ENCODE data around the gene DRD4. TPM values are rescaled to one million over a fixed set of nuclear protein-coding genes. Genes with fewer than 3 reads are reported as not detected.

The DRD4 gene
- polyA plus RNA-seq, 3 donors = 2.0 to 7.5 (median 4.0) TPM

- no peak for DNase-seq (ENCODE audit: extremely low read depth in 1 of 11, low read depth in 9 of 11, low spot score in 4 of 11)
These were observed 19.0 kb upstream of the DRD4 start for GRCh38 chr11:617912-618682.

GRCh38 chr11:618856-619627, 18.0 kb upstream of the DRD4 start:
- DNase-seq (ENCODE audit: extremely low read depth in 1 of 11, low read depth in 9 of 11, low spot score in 4 of 11) = no peak

- DNase-seq (ENCODE audit: extremely low read depth in 1 of 11, low read depth in 9 of 11, low spot score in 4 of 11) = no peak
These were observed 17.4 kb upstream of the DRD4 start for GRCh38 chr11:619628-620050.

DNA sequence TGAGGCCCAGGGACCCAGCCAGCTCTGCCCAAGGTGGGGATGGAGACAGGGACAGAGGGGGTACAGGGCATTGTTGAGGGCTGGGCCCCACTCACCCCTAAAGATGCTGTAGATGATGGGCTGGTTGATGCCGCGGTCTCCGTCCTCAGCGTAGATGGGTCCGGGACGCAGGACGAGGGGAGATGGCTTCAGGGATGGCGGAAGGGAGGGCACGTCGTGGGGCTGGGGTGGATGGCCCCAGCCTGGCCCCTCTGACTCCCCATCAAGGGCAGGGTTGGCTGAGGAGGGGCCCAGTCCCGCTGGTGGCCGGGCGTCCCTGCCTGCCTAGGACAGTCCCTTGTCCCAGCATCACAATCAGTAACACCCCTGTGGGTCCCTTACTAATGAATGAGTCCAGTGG, 16.9 kb upstream of the DRD4 start:
- DNase-seq (ENCODE audit: extremely low read depth in 1 of 11, low read depth in 9 of 11, low spot score in 4 of 11) = no peak

DNA sequence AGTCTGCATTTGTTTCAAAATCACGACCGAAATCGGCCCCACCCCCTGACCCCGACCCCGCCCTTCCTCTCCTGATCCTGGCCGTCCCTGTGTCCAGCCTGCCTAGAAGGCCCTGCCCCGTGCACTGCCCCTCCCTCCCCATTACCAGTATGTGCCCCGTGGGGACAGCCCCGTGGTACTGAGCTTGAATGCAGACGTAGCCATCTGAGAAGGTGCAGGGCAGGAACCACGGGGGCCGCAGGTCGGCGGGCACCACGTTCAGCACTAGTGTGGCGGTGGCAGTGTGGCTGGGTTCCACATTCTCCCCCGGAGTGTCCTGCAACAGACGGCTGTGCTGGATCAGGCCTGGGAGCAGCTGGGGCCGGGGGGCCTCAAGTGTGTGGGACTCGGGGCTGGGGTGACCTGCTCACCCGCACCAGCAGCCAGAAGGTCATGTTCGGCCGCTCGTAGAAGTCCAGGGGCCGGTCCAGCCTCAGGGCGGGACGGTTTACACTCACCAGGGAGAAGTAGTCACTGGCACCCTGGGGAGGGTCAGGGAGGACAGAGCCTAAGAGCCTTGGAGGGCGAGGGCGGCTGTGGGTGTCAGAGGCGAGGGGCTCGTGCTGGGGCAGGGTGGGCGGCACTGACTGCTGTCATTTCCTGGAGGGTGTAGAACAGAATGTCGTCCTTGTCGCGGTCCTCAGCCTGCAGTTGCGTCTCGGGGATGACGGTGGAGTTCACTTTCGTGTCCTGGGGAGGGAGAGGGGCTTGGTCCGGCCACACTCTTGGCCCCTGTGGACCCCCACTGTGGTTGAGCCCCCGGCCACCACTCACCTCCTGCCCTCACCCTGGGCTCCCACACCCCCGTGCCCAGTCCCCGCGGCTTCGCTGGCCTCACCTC, 15.9 kb upstream of the DRD4 start:
- DNase-seq (ENCODE audit: extremely low read depth in 1 of 11, low read depth in 9 of 11, low spot score in 4 of 11) = no peak

GRCh38 chr11:621838-622237, 15.2 kb upstream of the DRD4 start:
- no peak for DNase-seq (ENCODE audit: extremely low read depth in 1 of 11, low read depth in 9 of 11, low spot score in 4 of 11)

- DNase-seq (ENCODE audit: extremely low read depth in 1 of 11, low read depth in 9 of 11, low spot score in 4 of 11) = no peak
These were observed 13.7 kb upstream of the DRD4 start for GRCh38 chr11:623349-623869.

GRCh38 chr11:623999-624704, 12.9 kb upstream of the DRD4 start:
- DNase-seq (ENCODE audit: extremely low read depth in 1 of 11, low read depth in 9 of 11, low spot score in 4 of 11) = no peak

GRCh38 chr11:624705-625635, 12.1 kb upstream of the DRD4 start, which contains the start of gene CDHR5:
Gene CDHR5 (minus strand): TSS chr11:624955. CDS start chr11:624902, 53 bp downstream.
- no peak for DNase-seq (ENCODE audit: extremely low read depth in 1 of 11, low read depth in 9 of 11, low spot score in 4 of 11)

DNA sequence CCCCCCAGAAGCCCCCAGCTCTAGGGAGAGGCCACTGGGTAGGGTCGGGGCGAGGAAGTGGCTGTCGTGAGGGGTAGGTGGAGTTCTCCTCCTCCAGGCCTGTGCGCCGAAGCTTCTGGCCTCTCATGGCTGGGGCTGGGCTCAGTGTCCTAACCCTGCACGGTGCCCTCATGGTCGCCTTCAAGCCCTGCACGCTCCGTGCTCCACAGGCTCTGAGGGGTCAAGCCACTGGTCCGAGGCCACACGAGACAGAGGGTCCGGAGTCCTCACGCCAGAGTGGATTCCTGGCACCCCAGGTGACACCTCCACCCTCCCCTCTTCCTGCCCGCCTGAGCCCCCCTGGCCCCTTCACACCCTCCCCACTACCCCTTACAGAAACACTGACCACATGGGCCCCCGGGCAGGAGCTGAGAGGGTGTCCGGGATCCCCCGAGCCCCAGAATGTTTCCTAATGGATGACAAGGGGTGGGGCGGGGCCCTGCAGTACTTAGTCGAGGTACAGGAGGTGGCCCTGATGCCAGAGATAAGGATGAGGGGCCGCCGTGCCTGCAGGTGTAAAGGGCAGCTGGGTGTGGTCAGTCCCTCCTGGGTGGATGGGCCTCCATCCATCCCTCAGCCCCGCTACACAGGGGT, 11.3 kb upstream of the DRD4 start:
- DNase-seq (ENCODE audit: extremely low read depth in 1 of 11, low read depth in 9 of 11, low spot score in 4 of 11) = no peak

DNA sequence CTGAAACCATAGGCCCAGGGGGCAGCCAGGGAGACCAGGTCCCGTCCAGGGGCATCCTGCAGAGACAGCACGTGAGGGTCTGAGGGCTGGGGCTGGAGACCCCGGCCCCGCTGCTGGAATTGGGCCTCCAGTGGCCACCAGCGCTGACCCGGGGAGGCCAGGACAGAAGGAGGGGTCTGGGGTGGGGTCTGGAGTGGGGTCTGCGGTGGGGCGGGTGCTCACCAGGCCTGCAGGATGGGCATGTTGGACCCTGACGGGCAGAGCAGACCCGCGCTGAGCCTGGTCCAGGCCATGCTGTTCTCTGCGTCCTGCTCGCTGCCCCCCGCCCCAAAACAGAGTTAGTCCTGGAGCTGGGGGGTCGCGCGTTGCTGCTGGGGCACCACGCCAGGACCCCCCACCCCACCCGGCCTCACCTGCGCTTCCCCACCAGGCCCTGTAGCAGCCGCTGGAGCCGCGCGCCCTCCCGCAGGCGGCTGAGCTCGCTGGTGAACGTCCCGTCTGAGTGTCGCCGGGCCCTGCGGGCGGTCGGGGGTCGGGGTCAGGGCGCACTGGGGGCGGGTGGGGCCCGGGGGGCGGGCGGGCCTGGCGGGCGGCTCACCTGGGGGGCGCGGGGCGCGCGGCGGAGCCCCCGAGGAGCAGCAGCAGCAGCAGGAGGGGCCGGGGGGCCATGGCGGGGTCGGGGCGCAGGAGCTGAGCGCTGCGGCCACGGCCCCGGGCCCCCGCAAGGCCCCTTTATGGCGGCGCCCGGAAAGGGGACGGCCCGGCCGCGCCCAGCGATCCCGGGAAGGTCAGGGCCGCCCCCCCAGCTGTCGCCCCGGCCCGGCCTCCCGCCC, 10.4 kb upstream of the DRD4 start, which contains the start of gene SCT:
Gene SCT, minus strand, starts transcription at position 707 of the 833 bp plus-strand sequence. Its CDS starts 38 bp downstream, at position 669.
- no peak for DNase-seq (ENCODE audit: extremely low read depth in 1 of 11, low read depth in 9 of 11, low spot score in 4 of 11)

- no peak for DNase-seq (ENCODE audit: extremely low read depth in 1 of 11, low read depth in 9 of 11, low spot score in 4 of 11)
These were observed 9.8 kb upstream of the DRD4 start for GRCh38 chr11:627308-627576.

DNA sequence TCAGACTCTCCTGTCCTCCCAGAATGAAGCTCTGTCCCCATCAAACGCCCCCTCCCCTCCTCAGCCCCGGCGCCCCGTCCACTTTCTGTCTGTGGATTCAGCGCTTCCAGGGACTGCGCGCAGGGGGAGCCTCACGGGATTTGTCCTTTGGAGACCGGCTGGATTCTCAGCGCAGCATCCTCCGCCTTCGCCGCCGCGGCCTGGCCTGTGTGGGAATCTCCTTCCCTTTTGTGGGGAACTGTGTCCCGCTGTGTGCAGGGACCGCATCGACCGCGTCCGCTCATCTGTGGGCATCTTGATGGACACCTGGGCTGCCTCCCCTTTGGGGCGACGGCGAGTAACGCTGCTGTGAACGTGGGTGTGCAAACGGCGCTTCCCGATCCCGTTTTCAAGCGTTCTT, 9.0 kb upstream of the DRD4 start:
- no peak for DNase-seq (ENCODE audit: extremely low read depth in 1 of 11, low read depth in 9 of 11, low spot score in 4 of 11)

DNA sequence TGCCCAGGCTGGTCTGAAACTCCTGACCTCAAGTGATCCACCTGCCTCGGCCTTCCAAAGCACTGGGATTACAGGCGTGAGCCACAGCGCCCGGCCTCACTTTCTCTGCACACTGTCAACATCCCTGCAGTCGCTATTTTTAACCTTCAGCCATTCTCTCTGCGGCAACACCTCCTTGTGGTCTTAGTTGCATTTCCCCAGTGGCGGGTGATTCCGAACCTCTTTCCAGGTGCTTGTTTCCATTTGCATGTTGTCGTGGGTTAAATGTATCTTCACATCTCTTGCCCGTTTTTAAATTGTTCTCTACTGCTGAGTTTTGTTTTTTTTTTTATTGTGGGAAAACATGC, 7.9 kb upstream of the DRD4 start:
- DNase-seq (ENCODE audit: extremely low read depth in 1 of 11, low read depth in 9 of 11, low spot score in 4 of 11) = no peak

GRCh38 chr11:630871-631270, 6.2 kb upstream of the DRD4 start:
- DNase-seq (ENCODE audit: extremely low read depth in 1 of 11, low read depth in 9 of 11, low spot score in 4 of 11) = no peak

- no peak for DNase-seq (ENCODE audit: extremely low read depth in 1 of 11, low read depth in 9 of 11, low spot score in 4 of 11)
These were observed 1.0 kb upstream of the DRD4 start for GRCh38 chr11:635945-636510.

DNA sequence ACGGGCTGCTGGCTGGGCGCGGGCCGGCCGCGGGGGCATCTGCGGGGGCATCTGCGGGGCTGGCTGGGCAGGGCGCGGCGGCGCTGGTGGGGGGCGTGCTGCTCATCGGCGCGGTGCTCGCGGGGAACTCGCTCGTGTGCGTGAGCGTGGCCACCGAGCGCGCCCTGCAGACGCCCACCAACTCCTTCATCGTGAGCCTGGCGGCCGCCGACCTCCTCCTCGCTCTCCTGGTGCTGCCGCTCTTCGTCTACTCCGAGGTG, 194 bp downstream of the DRD4 start:
- DNase-seq (ENCODE audit: extremely low read depth in 1 of 11, low read depth in 9 of 11, low spot score in 4 of 11) = no peak

Data from renal cortex interstitium (tissue), 11 donors.